ENCODE measurements around the gene IFFO2. TPM values are rescaled to one million over a fixed set of nuclear protein-coding genes. Genes with fewer than 3 reads are reported as not detected.

Gene IFFO2
- total RNA-seq, 1 donor from 2014 or later, result 39.6 TPM

DNA sequence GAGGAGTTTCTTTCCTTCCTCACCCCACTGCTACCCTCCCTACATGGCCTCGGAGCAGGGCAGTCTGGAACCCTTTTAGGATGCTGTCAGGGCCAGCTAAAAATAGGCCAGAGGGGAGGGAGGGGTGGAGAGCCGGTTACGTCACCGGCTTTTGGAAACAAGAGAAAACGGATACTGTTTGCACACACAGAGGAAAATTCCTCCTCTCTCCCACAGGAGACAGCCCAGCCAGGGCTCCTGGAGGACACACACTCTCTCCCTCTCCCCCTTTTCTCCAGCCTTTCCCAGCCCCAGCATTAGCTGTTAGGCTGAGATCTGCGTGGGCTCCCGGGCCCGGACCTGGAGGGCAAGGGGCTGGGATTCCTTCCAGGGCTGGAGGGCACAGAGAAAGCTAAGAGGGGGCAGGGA lies 34.2 kb downstream of the IFFO2 start:
- no peaks in the 10 kb centered on the region for H3K27me3 Mint-ChIP-seq (ENCODE audit: low read depth, unreplicated experiment)
- peak overlapping the region; percentile 87 for H3K27ac Mint-ChIP-seq (ENCODE audit: unreplicated experiment)
- TF ChIP-seq, protein P1, sequence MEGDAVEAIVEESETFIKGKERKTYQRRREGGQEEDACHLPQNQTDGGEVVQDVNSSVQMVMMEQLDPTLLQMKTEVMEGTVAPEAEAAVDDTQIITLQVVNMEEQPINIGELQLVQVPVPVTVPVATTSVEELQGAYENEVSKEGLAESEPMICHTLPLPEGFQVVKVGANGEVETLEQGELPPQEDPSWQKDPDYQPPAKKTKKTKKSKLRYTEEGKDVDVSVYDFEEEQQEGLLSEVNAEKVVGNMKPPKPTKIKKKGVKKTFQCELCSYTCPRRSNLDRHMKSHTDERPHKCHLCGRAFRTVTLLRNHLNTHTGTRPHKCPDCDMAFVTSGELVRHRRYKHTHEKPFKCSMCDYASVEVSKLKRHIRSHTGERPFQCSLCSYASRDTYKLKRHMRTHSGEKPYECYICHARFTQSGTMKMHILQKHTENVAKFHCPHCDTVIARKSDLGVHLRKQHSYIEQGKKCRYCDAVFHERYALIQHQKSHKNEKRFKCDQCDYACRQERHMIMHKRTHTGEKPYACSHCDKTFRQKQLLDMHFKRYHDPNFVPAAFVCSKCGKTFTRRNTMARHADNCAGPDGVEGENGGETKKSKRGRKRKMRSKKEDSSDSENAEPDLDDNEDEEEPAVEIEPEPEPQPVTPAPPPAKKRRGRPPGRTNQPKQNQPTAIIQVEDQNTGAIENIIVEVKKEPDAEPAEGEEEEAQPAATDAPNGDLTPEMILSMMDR (IDR thresholded peaks at IDR 0.05; ENCODE audit: insufficient read depth, low read depth, low read length), result no peak
- no peak for TF ChIP-seq EZH2 (IDR thresholded peaks at IDR 0.05; ENCODE audit: insufficient read depth, low read length)
- Histone ChIP-seq H3K79me2 (ENCODE audit: insufficient read depth, low read length) (peaks cover 98% of the 10 kb centered on the region), H3K4me3 (ENCODE audit: insufficient read depth, low read depth, low read length) (no peak overlapping the region), H3K9ac (ENCODE audit: low read length) (peak overlapping the region; percentile 80), H3K27me3 (ENCODE audit: insufficient read depth, low read length) (no peaks in the 10 kb centered on the region), H3K9me3 (ENCODE audit: insufficient read depth, low read depth, low read length) (no peaks in the 10 kb centered on the region), H3K4me2 (ENCODE audit: low read length) (peak overlapping the region; percentile 78), H3K4me1 (ENCODE audit: insufficient read depth, low read length) (peaks cover 45% of the 10 kb centered on the region), H3K27ac (ENCODE audit: low read depth, low read length) (peak overlapping the region; percentile 78), H4K20me1 (ENCODE audit: insufficient read depth, low read length) (peaks cover 67% of the 10 kb centered on the region), H3K36me3 (ENCODE audit: insufficient read depth, low read length) (peaks cover 6% of the 10 kb centered on the region), H2AFZ (ENCODE audit: low read depth, low read length) (no peak overlapping the region)
- DNase-seq (ENCODE audit: low read depth) (peak; percentile 88), FAIRE-seq (peak; percentile 50)
- H3K9me3 Mint-ChIP-seq (ENCODE audit: unreplicated experiment), result peaks cover 7% of the 10 kb centered on the region
- H3K4me1 Mint-ChIP-seq (ENCODE audit: low read depth, unreplicated experiment), result peaks cover 32% of the 10 kb centered on the region
- peaks cover 9% of the 10 kb centered on the region for H3K36me3 Mint-ChIP-seq (ENCODE audit: low read depth, unreplicated experiment)
- peak overlapping the region; percentile 45 for H3K4me3 Mint-ChIP-seq (ENCODE audit: unreplicated experiment)

DNA sequence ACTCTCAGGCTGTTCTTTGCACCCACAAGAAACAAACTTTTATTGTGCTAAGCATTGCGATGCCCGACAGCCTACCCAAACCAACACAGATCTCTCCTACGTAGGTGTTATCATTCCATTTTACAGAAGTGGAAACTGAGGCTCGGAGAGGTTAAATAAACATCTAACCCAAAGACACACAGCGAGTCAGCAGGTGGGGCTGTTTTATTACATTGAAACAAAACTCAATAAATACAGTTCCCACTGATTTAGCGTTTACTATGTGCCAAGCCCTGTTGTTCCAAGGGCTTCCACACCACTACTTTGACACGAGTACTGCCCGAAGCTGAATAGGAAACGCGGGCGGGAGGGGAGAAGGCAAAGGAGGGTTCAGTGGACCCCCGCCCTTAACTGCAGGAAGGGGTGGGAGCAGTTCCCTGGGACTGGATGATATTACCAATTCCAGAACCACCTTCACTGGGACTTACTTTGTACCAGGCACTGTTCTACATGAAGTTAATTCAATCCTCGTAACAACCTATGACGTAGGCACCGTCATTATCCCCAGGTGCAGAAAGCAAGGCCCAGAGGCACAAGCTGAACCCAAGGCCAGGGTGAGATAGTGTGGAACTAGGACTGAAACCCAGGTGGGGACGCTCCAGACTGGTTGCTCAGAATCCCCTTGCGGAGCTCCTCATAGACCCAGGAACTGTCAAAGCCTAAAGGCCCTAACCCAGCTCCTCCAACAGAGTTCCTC lies 34.8 kb downstream of the IFFO2 start:
- Histone ChIP-seq H3K27me3 (ENCODE audit: insufficient read depth, low read length) (no peaks in the 10 kb centered on the region), H3K27ac (ENCODE audit: low read depth, low read length) (peak overlapping the region; percentile 78), H3K9ac (ENCODE audit: low read length) (peak overlapping the region; percentile 80), H3K9me3 (ENCODE audit: insufficient read depth, low read depth, low read length) (no peaks in the 10 kb centered on the region), H4K20me1 (ENCODE audit: insufficient read depth, low read length) (peaks cover 72% of the 10 kb centered on the region), H3K36me3 (ENCODE audit: insufficient read depth, low read length) (peaks cover 6% of the 10 kb centered on the region), H3K79me2 (ENCODE audit: insufficient read depth, low read length) (peaks cover 98% of the 10 kb centered on the region), H3K4me3 (ENCODE audit: insufficient read depth, low read depth, low read length) (no peak overlapping the region), H2AFZ (ENCODE audit: low read depth, low read length) (no peak overlapping the region), H3K4me2 (ENCODE audit: low read length) (peak overlapping the region; percentile 78), H3K4me1 (ENCODE audit: insufficient read depth, low read length) (peaks cover 39% of the 10 kb centered on the region)
- Mint-ChIP-seq H3K4me1 (ENCODE audit: low read depth, unreplicated experiment) (peaks cover 31% of the 10 kb centered on the region), H3K4me3 (ENCODE audit: unreplicated experiment) (peak overlapping the region; percentile 27), H3K9me3 (ENCODE audit: unreplicated experiment) (peaks cover 7% of the 10 kb centered on the region), H3K27me3 (ENCODE audit: low read depth, unreplicated experiment) (no peaks in the 10 kb centered on the region), H3K27ac (ENCODE audit: unreplicated experiment) (peak overlapping the region; percentile 58), H3K36me3 (ENCODE audit: low read depth, unreplicated experiment) (peaks cover 13% of the 10 kb centered on the region)
- peak; percentile 13 for FAIRE-seq
- no peak for TF ChIP-seq EZH2 (IDR thresholded peaks at IDR 0.05; ENCODE audit: insufficient read depth, low read length)
- TF ChIP-seq, protein P1 (IDR thresholded peaks at IDR 0.05; ENCODE audit: insufficient read depth, low read depth, low read length), result no peak
- no peak for DNase-seq (ENCODE audit: low read depth)

GRCh38 chr1:18920931-18921330 lies 35.5 kb downstream of the IFFO2 start:
- no peak overlapping the region for H3K4me2 ChIP-seq (ENCODE audit: low read length)
- Mint-ChIP-seq H3K27ac (ENCODE audit: unreplicated experiment) (no peak overlapping the region), H3K27me3 (ENCODE audit: low read depth, unreplicated experiment) (no peaks in the 10 kb centered on the region), H3K36me3 (ENCODE audit: low read depth, unreplicated experiment) (peaks cover 13% of the 10 kb centered on the region), H3K4me1 (ENCODE audit: low read depth, unreplicated experiment) (peaks cover 30% of the 10 kb centered on the region), H3K4me3 (ENCODE audit: unreplicated experiment) (no peak overlapping the region), H3K9me3 (ENCODE audit: unreplicated experiment) (peaks cover 7% of the 10 kb centered on the region)
- H3K27me3 ChIP-seq (ENCODE audit: insufficient read depth, low read length), result no peaks in the 10 kb centered on the region
- no peaks in the 10 kb centered on the region for H3K9me3 ChIP-seq (ENCODE audit: insufficient read depth, low read depth, low read length)
- H3K4me3 ChIP-seq (ENCODE audit: insufficient read depth, low read depth, low read length), result no peak overlapping the region
- TF ChIP-seq, protein P1 (IDR thresholded peaks at IDR 0.05; ENCODE audit: insufficient read depth, low read depth, low read length), result no peak
- TF ChIP-seq EZH2 (IDR thresholded peaks at IDR 0.05; ENCODE audit: insufficient read depth, low read length), result no peak
- H3K36me3 ChIP-seq (ENCODE audit: insufficient read depth, low read length), result peaks cover 6% of the 10 kb centered on the region
- H3K27ac ChIP-seq (ENCODE audit: low read depth, low read length), result no peak overlapping the region
- FAIRE-seq (no peak), DNase-seq (ENCODE audit: low read depth) (no peak)
- H3K79me2 ChIP-seq (ENCODE audit: insufficient read depth, low read length), result peaks cover 95% of the 10 kb centered on the region
- H3K4me1 ChIP-seq (ENCODE audit: insufficient read depth, low read length), result peaks cover 31% of the 10 kb centered on the region
- no peak overlapping the region for H3K9ac ChIP-seq (ENCODE audit: low read length)
- peaks cover 80% of the 10 kb centered on the region for H4K20me1 ChIP-seq (ENCODE audit: insufficient read depth, low read length)
- H2AFZ ChIP-seq (ENCODE audit: low read depth, low read length), result no peak overlapping the region

Data from astrocyte (in vitro differentiated cells and primary cell).